ENCODE results near the gene GOLGA8N. TPM values are rescaled to one million over a fixed set of nuclear protein-coding genes. Genes with fewer than 3 reads are reported as not detected.
A peak's percentile ranks its signal among the peaks of the same experiment; 100 is the strongest.

Gene GOLGA8N
- total RNA-seq, 4 donors from 2014 or later: 28.9 to 380 (median 80.8) TPM

DNA sequence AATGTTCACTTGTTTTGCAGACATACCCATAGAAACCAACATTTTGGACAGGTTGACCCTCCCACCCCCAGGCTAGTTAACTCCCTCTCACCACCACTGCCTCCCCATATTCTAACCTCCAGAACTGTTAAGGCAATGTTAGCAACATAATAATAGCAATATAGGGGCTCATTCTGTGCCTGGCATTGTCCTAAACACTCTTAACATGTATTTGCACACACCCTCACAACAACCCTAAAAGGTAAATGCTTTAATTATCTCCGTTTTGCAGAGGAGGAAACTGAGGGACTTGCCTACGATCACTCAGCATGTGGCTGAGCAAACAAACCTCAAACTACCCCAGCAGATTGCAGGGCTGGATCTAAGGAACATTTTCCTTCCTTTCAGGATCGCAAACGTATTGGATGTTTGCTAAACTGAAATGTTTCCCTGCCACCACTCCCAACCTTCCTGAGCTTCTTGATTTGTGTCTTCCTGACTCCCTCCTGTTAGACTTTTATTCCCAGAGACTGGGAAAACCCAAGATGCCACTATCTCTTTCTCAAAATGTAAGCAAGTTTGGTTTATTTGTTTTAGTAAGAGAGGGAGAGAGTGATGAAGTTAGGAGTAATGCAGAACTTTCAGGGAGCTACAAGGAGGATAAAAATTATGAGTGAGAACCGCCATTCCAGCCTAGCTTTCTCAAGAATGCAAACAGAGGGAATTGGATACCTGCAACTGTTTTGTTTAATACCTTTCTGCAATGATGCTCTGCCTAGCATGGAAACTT is 49.6 kb downstream of the GOLGA8N start:
- no peak overlapping the region for H3K27ac ChIP-seq
- WGBS, 2 donors: 83 to 88% methylated on average over 5 of the region's 5 CpGs
- no peaks in the 10 kb centered on the region for H3K27me3 ChIP-seq
- TF ChIP-seq, protein P1, sequence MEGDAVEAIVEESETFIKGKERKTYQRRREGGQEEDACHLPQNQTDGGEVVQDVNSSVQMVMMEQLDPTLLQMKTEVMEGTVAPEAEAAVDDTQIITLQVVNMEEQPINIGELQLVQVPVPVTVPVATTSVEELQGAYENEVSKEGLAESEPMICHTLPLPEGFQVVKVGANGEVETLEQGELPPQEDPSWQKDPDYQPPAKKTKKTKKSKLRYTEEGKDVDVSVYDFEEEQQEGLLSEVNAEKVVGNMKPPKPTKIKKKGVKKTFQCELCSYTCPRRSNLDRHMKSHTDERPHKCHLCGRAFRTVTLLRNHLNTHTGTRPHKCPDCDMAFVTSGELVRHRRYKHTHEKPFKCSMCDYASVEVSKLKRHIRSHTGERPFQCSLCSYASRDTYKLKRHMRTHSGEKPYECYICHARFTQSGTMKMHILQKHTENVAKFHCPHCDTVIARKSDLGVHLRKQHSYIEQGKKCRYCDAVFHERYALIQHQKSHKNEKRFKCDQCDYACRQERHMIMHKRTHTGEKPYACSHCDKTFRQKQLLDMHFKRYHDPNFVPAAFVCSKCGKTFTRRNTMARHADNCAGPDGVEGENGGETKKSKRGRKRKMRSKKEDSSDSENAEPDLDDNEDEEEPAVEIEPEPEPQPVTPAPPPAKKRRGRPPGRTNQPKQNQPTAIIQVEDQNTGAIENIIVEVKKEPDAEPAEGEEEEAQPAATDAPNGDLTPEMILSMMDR (IDR thresholded peaks at IDR 0.05): no peak
- no peak for TF ChIP-seq POLR2A (IDR thresholded peaks at IDR 0.05)
- no peak for DNase-seq
- intact Hi-C loops (cut with DNase I): no loop called here
- no peaks in the 10 kb centered on the region for H3K36me3 ChIP-seq
- H3K4me3 ChIP-seq (replicated peaks in 1 of 3): no peak overlapping the region
- H3K4me1 ChIP-seq: peaks cover 0 to 4% of the 10 kb centered on the region in 2 donors
- H3K9me3 ChIP-seq: no peaks in the 10 kb centered on the region

DNA sequence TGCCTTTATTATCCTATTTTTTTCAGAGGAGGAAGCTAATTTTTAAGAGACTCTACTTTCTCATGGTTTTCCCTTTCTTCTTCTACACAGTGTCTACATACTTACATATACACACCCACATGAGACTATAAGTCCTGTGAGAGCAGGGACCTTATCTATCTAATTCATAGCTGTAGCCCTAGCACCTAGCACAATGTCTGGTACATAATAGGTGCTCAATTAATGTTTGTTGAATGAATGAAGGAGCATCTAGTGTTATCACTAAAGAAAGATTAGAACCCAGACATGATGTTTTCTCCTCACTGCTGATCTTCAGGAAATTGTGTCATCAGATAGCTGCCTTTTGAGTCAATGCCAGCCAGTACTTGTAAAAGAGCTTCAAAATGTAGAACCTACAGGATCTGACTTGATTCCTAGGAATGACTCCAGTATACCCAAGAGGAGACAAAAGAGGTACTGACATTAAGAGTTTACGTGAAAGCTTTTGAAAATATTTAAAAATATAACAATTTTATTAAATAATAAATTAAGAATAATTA is 50.7 kb downstream of the GOLGA8N start:
- intact Hi-C loops (cut with DNase I): no loop called here
- Histone ChIP-seq H3K9me3 (no peaks in the 10 kb centered on the region), H3K27me3 (no peaks in the 10 kb centered on the region), H3K27ac (no peak overlapping the region), H3K36me3 (no peaks in the 10 kb centered on the region), H3K4me1 (peaks cover 0 to 4% of the 10 kb centered on the region in 2 donors), H3K4me3 (replicated peaks in 1 of 3) (no peak overlapping the region)
- DNase-seq: no peak
- WGBS, 2 donors: 94 to 98% methylated on average over 1 of the region's 1 CpG
- TF ChIP-seq POLR2A (IDR thresholded peaks at IDR 0.05): no peak
- TF ChIP-seq, protein P1 (IDR thresholded peaks at IDR 0.05): no peak

GRCh38 chr15:32646291-32646690 is 53.0 kb downstream of the GOLGA8N start:
- H3K36me3 ChIP-seq: no peaks in the 10 kb centered on the region
- 58 to 61% methylated on average over 5 of the region's 5 CpGs for WGBS, 2 donors

DNA sequence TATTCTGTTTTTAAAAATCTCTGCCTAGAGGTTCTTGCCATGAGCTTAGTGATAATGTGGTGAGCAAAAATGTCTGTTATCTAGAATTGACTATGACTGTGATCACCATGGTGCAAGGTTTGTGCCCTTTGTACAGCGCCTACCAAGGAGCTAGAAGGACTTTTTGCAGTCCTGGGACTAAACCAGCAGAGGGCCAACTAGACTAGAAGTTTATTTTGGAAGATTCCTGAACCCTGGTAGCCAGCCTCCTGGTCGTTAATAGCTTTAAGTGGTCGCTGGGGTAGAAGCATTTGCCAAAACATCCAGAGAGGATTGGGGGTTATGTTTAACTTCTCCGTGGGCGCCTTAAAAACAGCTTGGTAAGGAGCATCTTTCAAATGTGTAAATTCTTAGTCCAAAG is 56.1 kb downstream of the GOLGA8N start:
- intact Hi-C loops (cut with DNase I): no loop called here
- TF ChIP-seq POLR2A (IDR thresholded peaks at IDR 0.05): no peak
- TF ChIP-seq, protein P1 (IDR thresholded peaks at IDR 0.05): peak in 3 of 6 experiments; percentile 30 to 42 (median 40)
- no peaks in the 10 kb centered on the region for H3K4me1 ChIP-seq
- DNase-seq: no peak
- 30 to 39% methylated on average over 5 of the region's 5 CpGs for WGBS, 2 donors
- H3K27ac ChIP-seq: no peak overlapping the region
- H3K9me3 ChIP-seq: no peaks in the 10 kb centered on the region
- H3K36me3 ChIP-seq: no peaks in the 10 kb centered on the region
- H3K27me3 ChIP-seq: no peaks in the 10 kb centered on the region
- H3K4me3 ChIP-seq (replicated peaks in 1 of 3): no peak overlapping the region

More at GRCh38 chr15:32646291-32646690, 53.0 kb downstream of the GOLGA8N start:
- H3K27ac ChIP-seq: no peak overlapping the region
- TF ChIP-seq POLR2A (IDR thresholded peaks at IDR 0.05): no peak
- TF ChIP-seq, protein P1 (IDR thresholded peaks at IDR 0.05): no peak
- no peak for DNase-seq
- H3K27me3 ChIP-seq: no peaks in the 10 kb centered on the region
- intact Hi-C loops (cut with DNase I): no loop called here
- no peak overlapping the region for H3K4me3 ChIP-seq (replicated peaks in 1 of 3)
- no peaks in the 10 kb centered on the region for H3K9me3 ChIP-seq
- H3K4me1 ChIP-seq: peaks cover 0 to 4% of the 10 kb centered on the region in 2 donors

- 43 to 45% methylated on average over 6 of the region's 6 CpGs for WGBS, 2 donors
- intact Hi-C loops (cut with DNase I): no loop called here
- TF ChIP-seq, protein P1 (IDR thresholded peaks at IDR 0.05): peak; percentile 44 to 92 (median 81)
- no peak for TF ChIP-seq POLR2A (IDR thresholded peaks at IDR 0.05)
Measured at GRCh38 chr15:32651229-32651837, 58.1 kb downstream of the GOLGA8N start.

More at GRCh38 chr15:32651229-32651837, 58.1 kb downstream of the GOLGA8N start:
- H3K27me3 ChIP-seq: no peaks in the 10 kb centered on the region
- no peaks in the 10 kb centered on the region for H3K4me1 ChIP-seq
- DNase-seq: peak; percentile 44 to 64
- H3K36me3 ChIP-seq: no peaks in the 10 kb centered on the region
- H3K27ac ChIP-seq: no peak overlapping the region
- no peaks in the 10 kb centered on the region for H3K9me3 ChIP-seq
- H3K4me3 ChIP-seq (replicated peaks in 1 of 3): no peak overlapping the region
